Tibial artery (tissue), 4 donors: ENCODE results near the gene TPSB2.

Experiments
- DNase-seq, 2 donors: peaks; one replicate each; pipeline ENCODE4 v3.0.0-alpha.2; 2019
- H3K27ac ChIP-seq, 2 donors: fragments of 200-600 bp; sonication (generic) in 1 of 2; 1 replicate in 1 of 2; 2 replicates in 1 of 2; pipeline ENCODE4 v1.5.1; 2018 to 2019; ENCODE audit warnings: mild to moderate bottlenecking in 1 of 2
- H3K27me3 ChIP-seq, 2 donors: fragments of 200-600 bp; sonication (generic) in 1 of 2; one replicate each; pipeline versions ENCODE4 v1.5.1 to v1.6.0; 2016 to 2019
- H3K36me3 ChIP-seq, 3 donors: fragments of 200-600 bp; sonication (generic) in 2 of 3; one replicate each; pipeline ENCODE4 v1.5.1; 2016 to 2019; ENCODE audit warnings: mild to moderate bottlenecking in 2 of 3
- H3K4me1 ChIP-seq, 4 donors: fragments of 200-600 bp; sonication (generic) in 2 of 4; 1 replicate in 3 of 4; 2 replicates in 1 of 4; pipeline ENCODE4 v1.5.1; 2016 to 2019
- H3K4me3 ChIP-seq, 2 donors: fragments of 200-600 bp; sonication (generic) in 1 of 2; 1 replicate in 1 of 2; 2 replicates in 1 of 2; pipeline ENCODE4 v1.5.1; 2018 to 2019; ENCODE audit warnings: mild to moderate bottlenecking in 2 of 2
- H3K9me3 ChIP-seq, 3 donors: fragments of 200-600 bp; sonication (generic) in 1 of 3; one replicate each; pipeline ENCODE4 v1.5.1; 2016 to 2019
- intact Hi-C: fragments of 100-400 bp; cut with DNase I; formaldehyde crosslinking; loops from one replicate; pipeline ENCODE4 v1.15.0; 2023; ENCODE audit warnings: low total_unique reads
- TF ChIP-seq, protein P1 (sequence below), 2 experiments: fragments of 200-600 bp in 1 of 2; fragments of 450-650 bp in 1 of 2; IDR thresholded peaks; one replicate each; pipeline ENCODE4 v1.5.1; 2017 to 2019; ENCODE audit warnings: antibody characterized with exemption in 2 of 2, mild to moderate bottlenecking in 1 of 2, moderate library complexity in 1 of 2

The TPSB2 gene

GRCh38 chr16:1208239-1208830 is 21.6 kb downstream of the TPSB2 start:
- intact Hi-C loops = no loop called here
- TF ChIP-seq, protein P1, sequence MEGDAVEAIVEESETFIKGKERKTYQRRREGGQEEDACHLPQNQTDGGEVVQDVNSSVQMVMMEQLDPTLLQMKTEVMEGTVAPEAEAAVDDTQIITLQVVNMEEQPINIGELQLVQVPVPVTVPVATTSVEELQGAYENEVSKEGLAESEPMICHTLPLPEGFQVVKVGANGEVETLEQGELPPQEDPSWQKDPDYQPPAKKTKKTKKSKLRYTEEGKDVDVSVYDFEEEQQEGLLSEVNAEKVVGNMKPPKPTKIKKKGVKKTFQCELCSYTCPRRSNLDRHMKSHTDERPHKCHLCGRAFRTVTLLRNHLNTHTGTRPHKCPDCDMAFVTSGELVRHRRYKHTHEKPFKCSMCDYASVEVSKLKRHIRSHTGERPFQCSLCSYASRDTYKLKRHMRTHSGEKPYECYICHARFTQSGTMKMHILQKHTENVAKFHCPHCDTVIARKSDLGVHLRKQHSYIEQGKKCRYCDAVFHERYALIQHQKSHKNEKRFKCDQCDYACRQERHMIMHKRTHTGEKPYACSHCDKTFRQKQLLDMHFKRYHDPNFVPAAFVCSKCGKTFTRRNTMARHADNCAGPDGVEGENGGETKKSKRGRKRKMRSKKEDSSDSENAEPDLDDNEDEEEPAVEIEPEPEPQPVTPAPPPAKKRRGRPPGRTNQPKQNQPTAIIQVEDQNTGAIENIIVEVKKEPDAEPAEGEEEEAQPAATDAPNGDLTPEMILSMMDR (IDR thresholded peaks at IDR 0.05) = no peak
- no peaks in the 10 kb centered on the region for H3K27me3 ChIP-seq
- H3K4me3 ChIP-seq = no peak overlapping the region
- no peaks in the 10 kb centered on the region for H3K9me3 ChIP-seq
- no peak overlapping the region for H3K27ac ChIP-seq
- DNase-seq = no peak
- H3K36me3 ChIP-seq = peaks cover 87 to 96% (median 92%) of the 10 kb centered on the region in 3 donors
- H3K4me1 ChIP-seq = no peaks in the 10 kb centered on the region

DNA sequence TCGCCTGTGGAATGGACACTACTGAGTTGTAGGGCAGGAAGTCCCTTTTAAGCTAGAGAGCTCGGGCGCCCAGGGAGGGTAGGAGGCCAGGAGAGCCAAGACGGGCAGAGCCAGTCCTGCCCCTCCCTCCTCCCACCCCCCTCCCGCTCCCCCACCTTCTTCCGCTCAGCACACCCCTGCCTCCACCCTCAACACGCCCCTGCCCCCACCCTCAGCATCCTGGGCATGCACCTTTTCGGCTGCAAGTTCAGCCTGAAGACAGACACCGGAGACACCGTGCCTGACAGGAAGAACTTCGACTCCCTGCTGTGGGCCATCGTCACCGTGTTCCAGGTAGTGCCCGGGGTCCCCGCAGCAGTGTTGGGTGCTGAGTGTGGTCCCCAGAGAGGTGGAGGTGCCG is 23.2 kb downstream of the TPSB2 start:
- TF ChIP-seq, protein P1 (IDR thresholded peaks at IDR 0.05) = no peak
- no peaks in the 10 kb centered on the region for H3K9me3 ChIP-seq
- H3K27me3 ChIP-seq = no peaks in the 10 kb centered on the region
- intact Hi-C loops = no loop called here
- H3K4me1 ChIP-seq = no peaks in the 10 kb centered on the region
- no peak overlapping the region for H3K27ac ChIP-seq
- peaks cover 81 to 96% (median 92%) of the 10 kb centered on the region in 3 donors for H3K36me3 ChIP-seq
- DNase-seq = no peak
- no peak overlapping the region for H3K4me3 ChIP-seq

- no peak for DNase-seq
- Histone ChIP-seq H3K4me3 (no peak overlapping the region), H3K36me3 (peaks cover 80 to 96% (median 92%) of the 10 kb centered on the region in 3 donors), H3K4me1 (no peaks in the 10 kb centered on the region), H3K9me3 (no peaks in the 10 kb centered on the region), H3K27ac (no peak overlapping the region), H3K27me3 (no peaks in the 10 kb centered on the region)
- intact Hi-C loops = no loop called here
- TF ChIP-seq, protein P1 (IDR thresholded peaks at IDR 0.05) = no peak
Observed at GRCh38 chr16:1206326-1206725, 23.7 kb downstream of the TPSB2 start.

DNA sequence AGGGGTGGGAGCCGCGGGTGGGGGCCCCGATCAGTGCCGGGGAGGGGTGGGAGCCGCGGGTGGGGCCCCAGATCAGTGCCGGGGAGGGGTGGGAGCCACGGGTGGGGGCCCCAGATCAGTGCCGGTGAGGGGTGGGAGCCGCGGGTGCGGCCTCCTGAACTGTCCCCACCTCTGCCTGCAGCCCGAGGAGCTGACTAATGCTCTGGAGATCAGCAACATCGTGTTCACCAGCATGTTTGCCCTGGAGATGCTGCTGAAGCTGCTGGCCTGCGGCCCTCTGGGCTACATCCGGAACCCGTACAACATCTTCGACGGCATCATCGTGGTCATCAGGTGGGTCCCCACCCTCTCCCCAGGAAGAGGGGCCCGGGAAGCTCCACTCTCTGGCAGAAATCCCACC is 25.1 kb downstream of the TPSB2 start:
- Histone ChIP-seq H3K36me3 (peaks cover 73 to 96% (median 88%) of the 10 kb centered on the region in 3 donors), H3K27me3 (no peaks in the 10 kb centered on the region), H3K4me3 (no peak overlapping the region), H3K4me1 (no peaks in the 10 kb centered on the region), H3K9me3 (no peaks in the 10 kb centered on the region), H3K27ac (no peak overlapping the region)
- intact Hi-C loops = no loop called here
- DNase-seq = no peak
- TF ChIP-seq, protein P1 (IDR thresholded peaks at IDR 0.05) = no peak

GRCh38 chr16:1202274-1202673 is 27.7 kb downstream of the TPSB2 start:
- Histone ChIP-seq H3K4me1 (no peaks in the 10 kb centered on the region), H3K36me3 (peaks cover 48 to 73% (median 72%) of the 10 kb centered on the region in 3 donors), H3K9me3 (no peaks in the 10 kb centered on the region), H3K27ac (no peak overlapping the region), H3K27me3 (no peaks in the 10 kb centered on the region), H3K4me3 (no peak overlapping the region)
- intact Hi-C loops = no loop called here
- no peak for DNase-seq
- TF ChIP-seq, protein P1 (IDR thresholded peaks at IDR 0.05) = no peak

DNA sequence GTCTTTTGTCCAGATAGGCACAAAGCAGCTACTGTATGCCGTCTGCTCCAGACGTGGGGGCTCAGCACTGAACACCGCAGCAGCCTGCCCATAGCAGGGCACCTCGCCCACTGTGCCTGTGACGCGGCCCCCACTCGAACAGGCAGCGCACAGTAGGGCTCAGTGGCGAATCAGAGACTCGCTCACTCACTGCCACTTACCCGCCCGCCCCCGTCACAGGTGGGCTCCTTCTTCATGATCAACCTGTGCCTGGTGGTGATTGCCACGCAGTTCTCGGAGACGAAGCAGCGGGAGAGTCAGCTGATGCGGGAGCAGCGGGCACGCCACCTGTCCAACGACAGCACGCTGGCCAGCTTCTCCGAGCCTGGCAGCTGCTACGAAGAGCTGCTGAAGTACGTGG is 28.5 kb downstream of the TPSB2 start:
- Histone ChIP-seq H3K27me3 (no peaks in the 10 kb centered on the region), H3K4me1 (no peaks in the 10 kb centered on the region), H3K9me3 (no peaks in the 10 kb centered on the region), H3K4me3 (no peak overlapping the region), H3K27ac (no peak overlapping the region), H3K36me3 (peaks cover 42 to 65% (median 64%) of the 10 kb centered on the region in 3 donors)
- intact Hi-C loops = no loop called here
- no peak for DNase-seq
- TF ChIP-seq, protein P1 (IDR thresholded peaks at IDR 0.05) = no peak
